SK-N-MC (cell line): ENCODE data around the gene FARS2.

Experiments
- DNase-seq: peaks from one replicate; pipeline ENCODE4 v3.0.0-alpha.2; 2011; ENCODE audit warnings: low read depth, low spot score
- H3K27ac ChIP-seq: fragments of 200-600 bp; sonication (generic); 2 replicates; pipeline ENCODE4 v1.5.1; 2016; ENCODE audit warnings: mixed run types
- H3K36me3 ChIP-seq: fragments of 200-600 bp; sonication (generic); 2 replicates; pipeline ENCODE4 v1.6.1; 2017; ENCODE audit warnings: antibody characterized with exemption, low read length, mixed read lengths; ENCODE audit not compliant: insufficient read depth
- H3K4me3 ChIP-seq: fragments of 200-600 bp; sonication (generic); 2 replicates; pipeline ENCODE4 v1.5.1; 2016
- H3K9ac ChIP-seq: fragments of 200-600 bp; sonication (generic); 2 replicates; pipeline ENCODE4 v1.8.0; 2017; ENCODE audit warnings: mixed run types, mixed read lengths; ENCODE audit not compliant: insufficient read length
- H3K9me3 ChIP-seq: fragments of 200-600 bp; sonication (generic); 2 replicates; pipeline ENCODE4 v1.6.1; 2017; ENCODE audit warnings: low read depth, mild to moderate bottlenecking, antibody characterized with exemption, low read length, moderate library complexity, mixed read lengths
- EZH2 ChIP-seq: fragments of 200-600 bp; sonication (generic); IDR thresholded peaks from one replicate; pipeline ENCODE4 v1.6.1; 2017; ENCODE audit warnings: antibody characterized with exemption
- FOXP2 ChIP-seq: optimal IDR thresholded peaks from 2 replicates; pipeline ENCODE3; 2011; ENCODE audit warnings: mild to moderate bottlenecking, moderate library complexity; ENCODE audit not compliant: insufficient read depth; ENCODE audit errors: extremely low read length, control extremely low read depth
- POLR2AphosphoS5 ChIP-seq: IDR thresholded peaks from 2 replicates; pipeline ENCODE4 v1.6.1; 2012; ENCODE audit warnings: mild to moderate bottlenecking, low read depth, low read length, borderline replicate concordance

The FARS2 gene

DNA sequence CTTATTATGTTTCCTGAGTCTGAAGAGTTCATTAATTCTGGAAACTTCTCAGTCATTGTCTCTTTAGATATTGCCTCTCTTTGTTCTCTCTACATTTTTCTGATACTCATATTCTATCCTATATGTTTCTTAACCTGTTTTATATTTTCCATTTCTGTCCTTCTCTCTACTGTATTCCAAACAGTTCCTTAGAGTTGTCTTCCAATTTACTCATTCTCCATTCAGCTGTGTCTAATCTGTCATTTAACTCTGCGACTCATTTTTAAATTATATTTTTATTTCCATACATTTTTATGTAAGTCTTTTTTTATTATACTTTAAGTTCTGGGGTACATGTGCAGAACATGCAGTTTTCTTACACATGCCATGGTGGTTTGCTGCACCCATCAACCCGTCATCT is 493.6 kb downstream of the FARS2 start:
- no peak for DNase-seq
- Histone ChIP-seq H3K36me3 (no peaks in the 10 kb centered on the region), H3K27ac (no peak overlapping the region), H3K9me3 (no peaks in the 10 kb centered on the region), H3K4me3 (no peak overlapping the region), H3K9ac (no peak overlapping the region)
- TF ChIP-seq EZH2: no peak
- TF ChIP-seq FOXP2: no peak
- no peak for TF ChIP-seq POLR2AphosphoS5

- Histone ChIP-seq H3K4me3 (no peak overlapping the region), H3K9ac (no peak overlapping the region), H3K27ac (no peak overlapping the region), H3K9me3 (no peaks in the 10 kb centered on the region), H3K36me3 (no peaks in the 10 kb centered on the region)
- no peak for TF ChIP-seq FOXP2
- TF ChIP-seq POLR2AphosphoS5: no peak
- no peak for TF ChIP-seq EZH2
- DNase-seq: no peak
Measured at GRCh38 chr6:5759571-5759970, 498.3 kb downstream of the FARS2 start.

- Histone ChIP-seq H3K27ac (no peak overlapping the region), H3K4me3 (no peak overlapping the region)
- no peak for DNase-seq
Measured at GRCh38 chr6:5761370-5761769, 500.1 kb downstream of the FARS2 start.

GRCh38 chr6:5762561-5762968 is 501.3 kb downstream of the FARS2 start:
- H3K9me3 ChIP-seq: no peaks in the 10 kb centered on the region
- no peak overlapping the region for H3K9ac ChIP-seq
- no peak overlapping the region for H3K4me3 ChIP-seq
- H3K27ac ChIP-seq: no peak overlapping the region
- DNase-seq: no peak
- no peaks in the 10 kb centered on the region for H3K36me3 ChIP-seq
- no peak for TF ChIP-seq EZH2
- TF ChIP-seq POLR2AphosphoS5: no peak
- no peak for TF ChIP-seq FOXP2

More at GRCh38 chr6:5761370-5761769, 500.1 kb downstream of the FARS2 start:
- Histone ChIP-seq H3K9ac (no peak overlapping the region), H3K36me3 (no peaks in the 10 kb centered on the region), H3K9me3 (no peaks in the 10 kb centered on the region)
- no peak for TF ChIP-seq EZH2
- no peak for TF ChIP-seq FOXP2
- TF ChIP-seq POLR2AphosphoS5: no peak

GRCh38 chr6:5763407-5763806 is 502.1 kb downstream of the FARS2 start:
- no peak overlapping the region for H3K27ac ChIP-seq
- no peaks in the 10 kb centered on the region for H3K9me3 ChIP-seq
- H3K9ac ChIP-seq: no peak overlapping the region
- no peaks in the 10 kb centered on the region for H3K36me3 ChIP-seq
- H3K4me3 ChIP-seq: no peak overlapping the region
- no peak for DNase-seq
- TF ChIP-seq POLR2AphosphoS5 (no peak), FOXP2 (no peak), EZH2 (no peak)

DNA sequence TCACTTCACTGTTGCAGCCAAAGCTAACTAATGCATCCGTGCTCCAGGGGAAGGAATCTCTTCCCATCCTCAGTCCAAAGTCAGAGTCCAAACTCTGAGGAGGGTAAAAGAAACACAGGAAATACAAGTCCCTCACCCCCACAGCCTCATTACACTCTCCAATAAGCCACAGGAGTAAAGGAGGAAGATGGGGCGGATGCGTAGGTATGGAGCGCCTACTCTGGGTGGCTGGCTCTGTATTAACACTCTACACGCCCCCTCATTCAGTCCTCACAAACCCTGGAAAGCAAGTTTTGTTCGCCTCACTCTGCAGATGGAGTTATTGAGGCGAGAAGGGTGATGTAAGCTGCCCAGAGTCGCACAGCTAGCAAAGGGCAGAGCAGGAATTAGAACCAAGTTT is 502.6 kb downstream of the FARS2 start:
- no peak overlapping the region for H3K27ac ChIP-seq
- no peak for TF ChIP-seq FOXP2
- no peak for TF ChIP-seq EZH2
- no peak for TF ChIP-seq POLR2AphosphoS5
- no peaks in the 10 kb centered on the region for H3K9me3 ChIP-seq
- H3K36me3 ChIP-seq: no peaks in the 10 kb centered on the region
- H3K4me3 ChIP-seq: no peak overlapping the region
- DNase-seq: no peak
- H3K9ac ChIP-seq: no peak overlapping the region

- Histone ChIP-seq H3K36me3 (no peaks in the 10 kb centered on the region), H3K9me3 (no peaks in the 10 kb centered on the region), H3K27ac (no peak overlapping the region), H3K9ac (no peak overlapping the region), H3K4me3 (no peak overlapping the region)
- no peak for DNase-seq
- no peak for TF ChIP-seq FOXP2
- no peak for TF ChIP-seq POLR2AphosphoS5
- TF ChIP-seq EZH2: no peak
Measured at GRCh38 chr6:5764401-5764955, 503.2 kb downstream of the FARS2 start.

GRCh38 chr6:5765141-5765760 is 503.9 kb downstream of the FARS2 start:
- no peak for TF ChIP-seq FOXP2
- no peak for TF ChIP-seq EZH2
- no peak for TF ChIP-seq POLR2AphosphoS5
- H3K36me3 ChIP-seq: no peaks in the 10 kb centered on the region
- H3K9me3 ChIP-seq: no peaks in the 10 kb centered on the region
- no peak overlapping the region for H3K9ac ChIP-seq
- H3K4me3 ChIP-seq: no peak overlapping the region
- no peak overlapping the region for H3K27ac ChIP-seq
- no peak for DNase-seq
